Uterus (tissue), 4 donors: Measurements from ENCODE around the gene NEK5. TPM values are rescaled to one million over a fixed set of nuclear protein-coding genes. Genes with fewer than 3 reads are reported as not detected.

Source experiments
- total RNA-seq, 4 donors: library from RNA; depleted of rRNA in 3 of 4; stranded (reverse); fragments of >200 nt in 3 of 4; gene quantifications; one replicate each; pipeline versions ENCODE4 v1.1.0 to v1.2.4, GENCODE V29; 2014 to 2023
- donor health status: DM: yes; HTN: yes; CAD: no.

Gene NEK5
- total RNA-seq, 4 donors from 2014 or later = 0.76 to 7.9 (median 3.5) TPM

Other genes starting within 250 kb of the NEK5 start
- 10 to 100 TPM in 1 of 4 donors, 1 to 10 TPM in 3; 9.2 to 16.2 (median 9.9) TPM for gene ATP7B, start 117.6 kb downstream of the NEK5 start, total RNA-seq
- gene ALG11, start 116.7 kb downstream of the NEK5 start, total RNA-seq = 10 to 100 TPM in 3 of 4 donors, 1 to 10 TPM in 1; 5.0 to 68.9 (median 28.8) TPM
- 10 to 100 TPM in 3 of 4 donors, 1 to 10 TPM in 1; 9.4 to 40.3 (median 16.3) TPM for gene UTP14C, start 104.4 kb downstream of the NEK5 start, total RNA-seq
- 10 to 100 TPM; 16.1 to 95.0 (median 21.9) TPM for gene NEK3, start 30.5 kb upstream of the NEK5 start, total RNA-seq